OCI-LY3 (cell line): ENCODE data around the gene NECAB3.

Experiments
- H2AFZ ChIP-seq: fragments of 200-600, 300-600 bp; shearing (Covaris generic); 2 replicates; pipeline ENCODE4 v1.6.0; 2014; ENCODE audit warnings: antibody characterized with exemption, low read depth, low read length
- H3K27ac ChIP-seq: fragments of 200-600, 300-600 bp; sonication (generic); 2 replicates; pipeline ENCODE4 v1.5.1; 2014; ENCODE audit warnings: mild to moderate bottlenecking, low read length, moderate library complexity, mixed read lengths
- H3K27me3 ChIP-seq: fragments of 200-600, 300-600 bp; sonication (generic); 2 replicates; pipeline ENCODE4 v1.6.1; 2014; ENCODE audit warnings: low read depth, low read length, mixed read lengths
- H3K36me3 ChIP-seq: fragments of 200-600, 300-600 bp; sonication (generic); replicated peaks from 2 replicates; pipeline ENCODE3; 2014; ENCODE audit warnings: low read depth, low read length, mixed read lengths
- H3K4me1 ChIP-seq: fragments of 300-600, 200-600 bp; sonication (generic); 2 replicates; pipeline ENCODE4 v1.6.1; 2014; ENCODE audit warnings: low read length, mixed read lengths
- H3K4me2 ChIP-seq: fragments of 200-600, 300-600 bp; sonication (generic); 2 replicates; pipeline ENCODE4 v1.6.1; 2014; ENCODE audit warnings: low read length, mixed read lengths
- H3K4me3 ChIP-seq: fragments of 300-600, 200-600 bp; sonication (generic); 2 replicates; pipeline ENCODE4 v1.5.1; 2014; ENCODE audit warnings: antibody characterized with exemption, mild to moderate bottlenecking, low read length, moderate library complexity
- H3K79me2 ChIP-seq: fragments of 300-600, 200-600 bp; shearing (Covaris generic); 2 replicates; pipeline ENCODE4 v1.6.1; 2014; ENCODE audit warnings: mild to moderate bottlenecking, low read length, mixed read lengths
- H3K9ac ChIP-seq: fragments of 300-600, 200-600 bp; shearing (Covaris generic); 2 replicates; pipeline ENCODE4 v1.6.0; 2014; ENCODE audit warnings: mild to moderate bottlenecking, low read length, moderate library complexity
- H3K9me3 ChIP-seq: fragments of 200-600, 300-600 bp; shearing (Covaris generic); 2 replicates; pipeline ENCODE4 v1.6.1; 2014; ENCODE audit warnings: low read length, mixed read lengths; ENCODE audit not compliant: insufficient read depth
- H4K20me1 ChIP-seq: fragments of 200-600, 300-600 bp; sonication (generic); 2 replicates; pipeline ENCODE4 v1.6.1; 2016; ENCODE audit warnings: low read length, mixed read lengths; ENCODE audit not compliant: insufficient read depth
- CTCF ChIP-seq: fragments of 200-600, 300-600 bp; sonication (generic); IDR thresholded peaks from 2 replicates; pipeline ENCODE4 v1.5.1; 2014; ENCODE audit warnings: antibody characterized with exemption, low read length, low read depth
- EZH2phosphoT487 ChIP-seq: fragments of 200-600 bp; shearing (Covaris generic); IDR thresholded peaks from 2 replicates; pipeline ENCODE4 v1.6.1; 2018; ENCODE audit warnings: antibody characterized with exemption, mixed run types, low read depth

The NECAB3 gene

GRCh38 chr20:33686100-33686983 lies 12.1 kb upstream of the NECAB3 start, which contains the start of gene E2F1:
Gene E2F1, minus strand, starts transcription at chr20:33686385. Its CDS starts 121 bp downstream, at chr20:33686264.
- Histone ChIP-seq H3K4me1 (peaks cover 45% of the 10 kb centered on the region), H3K27me3 (no peaks in the 10 kb centered on the region)

GRCh38 chr20:33685328-33686099 lies 11.3 kb upstream of the NECAB3 start:
- TF ChIP-seq CTCF (no peak), EZH2phosphoT487 (no peak)
- peak overlapping the region; percentile 96 for H3K4me3 ChIP-seq
- peak overlapping the region; percentile 89 for H3K27ac ChIP-seq
- H4K20me1 ChIP-seq, result peaks cover 45% of the 10 kb centered on the region
- H3K4me1 ChIP-seq, result peaks cover 45% of the 10 kb centered on the region
- H2AFZ ChIP-seq, result no peak overlapping the region
- peaks cover 55% of the 10 kb centered on the region for H3K79me2 ChIP-seq
- no peaks in the 10 kb centered on the region for H3K9me3 ChIP-seq
- H3K9ac ChIP-seq, result peak overlapping the region; percentile 96
- peaks cover 25% of the 10 kb centered on the region for H3K36me3 ChIP-seq
- no peaks in the 10 kb centered on the region for H3K27me3 ChIP-seq
- H3K4me2 ChIP-seq, result peak overlapping the region; percentile 98

More at GRCh38 chr20:33686100-33686983, 12.1 kb upstream of the NECAB3 start, which contains the start of gene E2F1:
- Histone ChIP-seq H4K20me1 (peaks cover 37% of the 10 kb centered on the region), H2AFZ (peak within 1 kb of the TSS; percentile 99), H3K9me3 (no peaks in the 10 kb centered on the region), H3K4me3 (peak within 1 kb of the TSS; percentile 96), H3K36me3 (peaks cover 23% of the 10 kb centered on the region), H3K27ac (peak within 1 kb of the TSS; percentile 89), H3K4me2 (peak within 1 kb of the TSS; percentile 99), H3K79me2 (peaks cover 47% of the 10 kb centered on the region), H3K9ac (peak within 1 kb of the TSS; percentile 96)
- TF ChIP-seq EZH2phosphoT487 (no peak), CTCF (peak; percentile 33)

- TF ChIP-seq CTCF, result no peak
- Histone ChIP-seq H3K4me1 (peaks cover 40% of the 10 kb centered on the region), H3K27me3 (no peaks in the 10 kb centered on the region), H4K20me1 (peaks cover 53% of the 10 kb centered on the region), H3K27ac (peak overlapping the region; percentile 89), H3K79me2 (peaks cover 63% of the 10 kb centered on the region), H2AFZ (no peak overlapping the region), H3K36me3 (peaks cover 33% of the 10 kb centered on the region), H3K9ac (peak overlapping the region; percentile 96), H3K4me3 (peak overlapping the region; percentile 96), H3K4me2 (peak overlapping the region; percentile 98), H3K9me3 (no peaks in the 10 kb centered on the region)
These were observed 10.5 kb upstream of the NECAB3 start for GRCh38 chr20:33684533-33685327.
